ENCODE measurements around the gene GALNS. TPM values are rescaled to one million over a fixed set of nuclear protein-coding genes. Genes with fewer than 3 reads are reported as not detected.

Gene GALNS
- total and polyA plus RNA-seq, 2 of the 4 experiments (the other 2 are of a cell fraction), result 7.2 to 32.5 TPM

DNA sequence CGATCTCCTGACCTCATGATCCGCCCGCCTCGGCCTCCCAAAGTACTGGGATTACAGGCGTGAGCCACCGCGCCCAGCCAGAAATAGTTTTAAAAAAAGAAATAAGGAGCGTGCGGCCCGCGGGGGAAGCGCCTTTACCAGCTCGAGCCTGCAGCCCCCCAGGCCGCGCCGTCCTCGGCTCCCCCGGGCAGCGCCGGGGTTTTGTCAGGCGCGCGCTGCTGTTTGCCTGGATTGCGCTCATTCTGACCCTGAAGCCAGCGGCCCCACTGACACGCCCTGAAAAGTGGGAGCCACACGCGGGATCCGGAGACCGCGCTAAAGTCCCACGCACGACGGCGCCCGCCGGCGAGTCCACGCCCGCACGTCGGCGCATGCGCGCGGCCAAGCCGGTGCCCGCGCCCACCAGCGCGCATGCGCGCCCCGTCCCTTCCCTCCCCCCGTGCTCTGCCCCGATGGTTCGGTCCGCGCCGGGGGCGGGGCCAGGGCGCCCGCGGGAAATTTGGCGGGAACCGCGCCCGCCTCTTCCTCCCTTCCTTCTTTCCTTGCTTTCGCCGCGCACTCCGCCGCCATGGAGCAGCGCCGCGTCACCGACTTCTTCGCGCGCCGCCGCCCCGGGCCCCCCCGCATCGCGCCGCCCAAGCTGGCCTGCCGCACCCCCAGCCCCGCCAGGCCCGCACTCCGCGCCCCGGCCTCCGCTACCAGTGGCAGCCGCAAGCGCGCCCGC, 53.3 kb downstream of the GALNS start, which contains the start of gene CDT1 (continued):
- TF ChIP-seq RAD21 (IDR thresholded peaks at IDR 0.05; ENCODE audit: low read length) (no peak), RCOR1 (IDR thresholded peaks at IDR 0.05; ENCODE audit: insufficient replicate concordance, low read length) (no peak)

DNA sequence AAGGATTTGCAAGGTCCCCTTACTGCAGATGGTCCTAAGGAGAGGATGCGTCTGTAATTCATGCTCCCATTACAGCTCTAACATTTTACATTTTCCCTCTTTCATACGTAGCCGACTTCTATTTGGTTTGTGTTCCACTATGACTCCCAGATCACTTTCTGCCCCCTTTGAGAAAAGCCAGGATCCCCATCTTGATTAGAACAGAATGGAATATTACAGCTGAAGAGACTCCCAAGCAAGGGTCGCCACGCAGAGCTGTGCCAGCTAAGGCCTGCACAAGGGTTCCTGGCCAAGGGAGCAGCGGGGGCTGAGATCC, 56.5 kb downstream of the GALNS start:
- Histone ChIP-seq H3K14ac (replicated peaks; ENCODE audit: low read depth, low read length) (no peak overlapping the region), H3K79me1 (ENCODE audit: low read depth in 1 of 2, low read length in 2 of 2) (peaks cover 6 to 23% of the 10 kb centered on the region in 2 experiments; a peak in 3 of 4 replicates), H2AK9ac (replicated peaks; ENCODE audit: low read depth, low read length, poor library complexity) (no peak overlapping the region), H3K4me1 (ENCODE audit: control insufficient read depth, insufficient read depth, low read length) (peaks cover 8% of the 10 kb centered on the region; the same call in 1 of the 2 replicates), H3K9me3 (ENCODE audit: control insufficient read depth, insufficient read depth, low read length) (no peaks in the 10 kb centered on the region), H3K23ac (ENCODE audit: low read depth, low read length) (no peak overlapping the region), H3K4me2 (ENCODE audit: low read depth, low read length) (no peak overlapping the region), H3K27ac (ENCODE audit: insufficient read depth, low read length) (no peak overlapping the region), H3K4me3 (ENCODE audit: insufficient read depth, low read depth, low read length) (no peak overlapping the region), H4K8ac (ENCODE audit: low read depth in 2 of 2, low read length in 2 of 2) (no peak overlapping the region), H4K91ac (ENCODE audit: insufficient read depth, low read depth, low read length) (no peak overlapping the region), H3K9ac (ENCODE audit: low read depth, low read length) (no peak overlapping the region), H3K4ac (ENCODE audit: low read depth, low read length) (no peak overlapping the region), H2BK20ac (ENCODE audit: low read depth, low read length) (no peak overlapping the region), H3K56ac (ENCODE audit: extremely low read depth, insufficient read depth, low read length) (no peak overlapping the region), H4K5ac (ENCODE audit: low read depth, low read length) (no peak overlapping the region), H3K18ac (ENCODE audit: low read depth, low read length) (no peak overlapping the region), H2BK120ac (ENCODE audit: low read depth, low read length) (no peak overlapping the region), H4K20me1 (ENCODE audit: insufficient read depth, low read length) (no peaks in the 10 kb centered on the region; the same call in 1 of the 2 replicates), H3K36me3 (ENCODE audit: control insufficient read depth, insufficient read depth, low read length) (no peaks in the 10 kb centered on the region), H3K27me3 (ENCODE audit: control insufficient read depth, insufficient read depth, low read length) (no peaks in the 10 kb centered on the region), H2AFZ (replicated peaks; ENCODE audit: low read length, poor library complexity) (no peak overlapping the region), H2AK5ac (ENCODE audit: low read depth, low read length) (no peak overlapping the region), H2BK5ac (ENCODE audit: low read depth, low read length, poor library complexity, severe bottlenecking) (no peak overlapping the region), H3K9me1 (ENCODE audit: insufficient read depth, low read length) (peaks cover 3% of the 10 kb centered on the region; the same call in 1 of the 2 replicates), H2BK15ac (ENCODE audit: low read depth, low read length) (no peak overlapping the region)
- dilution Hi-C loops (cut with HindIII; ENCODE audit: low sequenced_read_pairs, unreplicated experiment) (no loop called here), intact Hi-C loops (cut with micrococcal nuclease) (no loop called here), in situ Hi-C loops (cut with MboI; ENCODE audit: low sequenced_read_pairs) (no loop called here)
- WGBS, 2 experiments (ENCODE audit: extremely low coverage in 2 of 2, insufficient read length in 1 of 2), result 100% methylated on average over 5 of the region's 6 CpGs; no CpG with 5 or more reads in 1 of the 2 experiments
- TF ChIP-seq ELK1 (IDR thresholded peaks at IDR 0.05; ENCODE audit: borderline replicate concordance, low read depth, low read length), result no peak
- TF ChIP-seq RFX5 (IDR thresholded peaks at IDR 0.05; ENCODE audit: low read depth, low read length), result no peak
- no peak for TF ChIP-seq FOS (IDR thresholded peaks at IDR 0.05; ENCODE audit: low read depth, low read length)
- no peak for TF ChIP-seq MAZ (IDR thresholded peaks at IDR 0.05; ENCODE audit: borderline replicate concordance, low read depth, low read length)
- no peak for TF ChIP-seq MAFK (IDR thresholded peaks at IDR 0.05; ENCODE audit: low read depth, low read length)
- TF ChIP-seq CEBPB (IDR thresholded peaks at IDR 0.05; ENCODE audit: low read depth, low read length), result no peak
- no peak for TF ChIP-seq RAD21 (IDR thresholded peaks at IDR 0.05; ENCODE audit: low read length)
- TF ChIP-seq, protein P1, sequence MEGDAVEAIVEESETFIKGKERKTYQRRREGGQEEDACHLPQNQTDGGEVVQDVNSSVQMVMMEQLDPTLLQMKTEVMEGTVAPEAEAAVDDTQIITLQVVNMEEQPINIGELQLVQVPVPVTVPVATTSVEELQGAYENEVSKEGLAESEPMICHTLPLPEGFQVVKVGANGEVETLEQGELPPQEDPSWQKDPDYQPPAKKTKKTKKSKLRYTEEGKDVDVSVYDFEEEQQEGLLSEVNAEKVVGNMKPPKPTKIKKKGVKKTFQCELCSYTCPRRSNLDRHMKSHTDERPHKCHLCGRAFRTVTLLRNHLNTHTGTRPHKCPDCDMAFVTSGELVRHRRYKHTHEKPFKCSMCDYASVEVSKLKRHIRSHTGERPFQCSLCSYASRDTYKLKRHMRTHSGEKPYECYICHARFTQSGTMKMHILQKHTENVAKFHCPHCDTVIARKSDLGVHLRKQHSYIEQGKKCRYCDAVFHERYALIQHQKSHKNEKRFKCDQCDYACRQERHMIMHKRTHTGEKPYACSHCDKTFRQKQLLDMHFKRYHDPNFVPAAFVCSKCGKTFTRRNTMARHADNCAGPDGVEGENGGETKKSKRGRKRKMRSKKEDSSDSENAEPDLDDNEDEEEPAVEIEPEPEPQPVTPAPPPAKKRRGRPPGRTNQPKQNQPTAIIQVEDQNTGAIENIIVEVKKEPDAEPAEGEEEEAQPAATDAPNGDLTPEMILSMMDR (conservative IDR thresholded peaks at IDR 0.05; ENCODE audit: low read depth, low read length), result no peak
- TF ChIP-seq, protein P2, sequence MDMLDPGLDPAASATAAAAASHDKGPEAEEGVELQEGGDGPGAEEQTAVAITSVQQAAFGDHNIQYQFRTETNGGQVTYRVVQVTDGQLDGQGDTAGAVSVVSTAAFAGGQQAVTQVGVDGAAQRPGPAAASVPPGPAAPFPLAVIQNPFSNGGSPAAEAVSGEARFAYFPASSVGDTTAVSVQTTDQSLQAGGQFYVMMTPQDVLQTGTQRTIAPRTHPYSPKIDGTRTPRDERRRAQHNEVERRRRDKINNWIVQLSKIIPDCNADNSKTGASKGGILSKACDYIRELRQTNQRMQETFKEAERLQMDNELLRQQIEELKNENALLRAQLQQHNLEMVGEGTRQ (IDR thresholded peaks at IDR 0.05; ENCODE audit: low read depth, low read length), result no peak
- TF ChIP-seq CHD1 (IDR thresholded peaks at IDR 0.05; ENCODE audit: low read depth, low read length), result no peak
- TF ChIP-seq SMC3 (IDR thresholded peaks at IDR 0.05; ENCODE audit: low read depth, low read length), result no peak
- no peak for TF ChIP-seq RCOR1 (IDR thresholded peaks at IDR 0.05; ENCODE audit: insufficient replicate concordance, low read length)
- CTCF ChIA-PET, result no interaction called here
- ATAC-seq (ENCODE audit: low read depth) (no peak), DNase-seq (no peak)
- POLR2A ChIA-PET (ENCODE audit: unreplicated experiment), result no interaction called here
- BruUV-seq (replicated peaks), result no TSS peak

Measured in IMR-90 (cell line).